HG03060 (cell line): Measurements from ENCODE around the gene PTEN.

Experiments used
- ATAC-seq: cut with Tn5 transposase; IDR thresholded peaks from one replicate; pipeline ENCODE4 v1.9.1; 2021; ENCODE audit warnings: low read depth, moderate number of reproducible peaks; ENCODE audit not compliant: unreplicated experiment

The PTEN gene

GRCh38 chr10:87961314-87961713, 97.9 kb downstream of the PTEN start:
- ATAC-seq = no peak

GRCh38 chr10:87966459-87966858, 103.0 kb downstream of the PTEN start:
- no peak for ATAC-seq

DNA sequence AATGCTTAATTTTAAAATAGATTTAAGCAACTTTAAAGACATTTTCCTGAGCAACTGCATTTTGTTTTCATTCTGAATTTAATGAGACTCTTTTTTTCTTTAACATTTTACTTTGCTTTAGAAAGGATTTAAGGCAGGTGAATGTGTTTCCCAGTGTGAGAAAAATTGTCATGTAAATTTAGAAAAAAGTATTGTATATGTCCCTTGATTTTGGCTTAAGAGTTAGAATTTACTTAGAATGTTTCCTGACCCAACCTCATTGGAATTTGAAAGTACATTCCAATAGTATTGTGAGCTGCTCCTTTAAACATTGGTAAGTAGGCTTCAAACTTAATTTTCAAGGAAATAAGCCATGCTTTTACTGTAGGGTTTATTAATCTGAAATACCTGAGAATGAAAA, 110.2 kb downstream of the PTEN start:
- ATAC-seq = no peak

- no peak for ATAC-seq
Measured at GRCh38 chr10:87974130-87974529, 110.7 kb downstream of the PTEN start.

- no peak for ATAC-seq
Measured at GRCh38 chr10:87974769-87975168, 111.3 kb downstream of the PTEN start.

- ATAC-seq = no peak
Measured at GRCh38 chr10:87976101-87976743, 112.8 kb downstream of the PTEN start.

DNA sequence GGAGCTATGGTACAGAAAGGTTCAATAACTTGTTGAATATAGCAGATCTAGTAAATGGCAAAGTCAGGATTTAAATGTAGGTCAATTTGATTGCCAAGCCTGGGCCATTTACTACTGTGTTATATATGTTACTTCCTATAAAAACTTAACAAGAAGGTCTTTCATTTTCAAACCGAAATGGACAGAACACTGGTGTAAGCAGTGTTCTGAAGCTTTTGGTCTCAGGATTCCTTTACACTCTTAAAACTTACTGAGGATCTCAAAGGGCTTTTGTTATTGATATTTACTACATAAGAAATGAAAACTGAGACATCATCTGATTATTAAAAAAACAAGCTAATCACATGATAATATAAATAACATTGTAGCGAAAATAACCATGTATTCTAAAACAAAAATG, 114.7 kb downstream of the PTEN start:
- ATAC-seq = no peak

GRCh38 chr10:87979847-87980246, 116.4 kb downstream of the PTEN start:
- no peak for ATAC-seq

GRCh38 chr10:87983716-87984115, 120.3 kb downstream of the PTEN start:
- ATAC-seq = no peak

GRCh38 chr10:87987206-87987605, 123.8 kb downstream of the PTEN start:
- no peak for ATAC-seq

GRCh38 chr10:87991946-87992345, 128.5 kb downstream of the PTEN start:
- no peak for ATAC-seq

- no peak for ATAC-seq
Measured at GRCh38 chr10:88004451-88004850, 141.0 kb downstream of the PTEN start.

DNA sequence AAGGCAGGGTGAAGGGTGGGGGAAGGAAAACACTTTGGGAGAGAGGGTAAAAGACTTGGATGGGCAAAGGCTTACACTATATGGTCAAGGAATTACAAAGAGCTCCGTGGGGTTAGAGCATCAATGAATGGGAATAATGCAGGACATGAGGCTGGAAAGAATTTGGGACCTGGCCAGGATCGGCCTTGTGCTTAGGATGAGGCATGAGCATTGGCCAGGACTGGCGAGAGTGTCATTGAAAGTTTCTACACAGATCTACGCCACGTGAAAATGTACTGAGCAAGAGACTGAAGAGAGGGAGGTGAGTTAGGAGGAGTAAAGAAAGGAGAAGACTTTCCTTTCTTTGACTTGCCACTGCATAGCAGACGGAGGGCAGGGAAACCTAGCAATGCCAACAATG, 142.8 kb downstream of the PTEN start:
- no peak for ATAC-seq

DNA sequence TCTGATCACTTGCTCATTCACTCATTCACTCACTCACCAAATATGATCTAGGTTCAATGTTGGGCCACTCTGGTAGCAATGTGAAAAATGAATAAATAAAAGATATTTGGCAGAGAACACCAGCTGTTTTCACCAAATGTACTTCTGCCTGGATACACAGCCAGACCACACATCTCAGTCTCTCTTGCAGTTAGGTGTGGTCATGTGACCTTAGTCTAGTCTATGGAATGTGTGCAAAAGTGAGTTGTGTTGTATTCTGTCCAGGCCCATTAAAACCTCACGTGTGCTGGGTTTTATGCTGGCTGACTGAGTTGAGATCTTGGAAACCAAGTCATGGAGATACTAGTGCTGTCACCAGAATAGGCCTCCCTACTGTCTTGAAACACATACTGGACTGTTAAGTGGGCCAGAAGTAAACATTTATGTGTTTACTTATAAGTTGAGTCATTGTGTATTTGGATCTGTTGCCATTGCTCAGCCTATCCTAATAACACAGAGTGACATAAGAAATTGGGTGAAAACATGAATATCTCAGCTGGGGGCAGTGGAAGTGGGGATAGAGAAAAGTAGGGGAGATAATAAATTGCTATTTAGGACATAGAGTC, 145.5 kb downstream of the PTEN start:
- no peak for ATAC-seq

DNA sequence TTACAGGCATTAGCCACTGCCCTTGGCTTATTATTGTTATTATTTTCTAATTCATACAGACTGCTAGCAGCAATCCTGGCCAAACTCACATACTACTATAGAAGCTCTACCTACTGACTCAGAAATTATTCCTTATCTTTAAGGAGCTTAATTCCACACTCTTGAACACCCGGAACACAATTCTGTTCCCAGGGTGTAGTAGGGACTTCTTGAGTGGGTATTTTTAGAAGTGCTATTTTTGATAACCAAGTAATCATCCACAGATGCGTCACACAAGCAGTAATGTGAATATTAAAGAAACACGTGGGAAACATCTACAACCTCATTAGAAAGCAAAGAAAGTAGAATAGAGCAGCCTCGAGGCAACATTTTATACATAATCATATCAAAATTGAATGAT, 149.2 kb downstream of the PTEN start:
- no peak for ATAC-seq

- no peak for ATAC-seq
Measured at GRCh38 chr10:88017781-88018180, 154.4 kb downstream of the PTEN start.

DNA sequence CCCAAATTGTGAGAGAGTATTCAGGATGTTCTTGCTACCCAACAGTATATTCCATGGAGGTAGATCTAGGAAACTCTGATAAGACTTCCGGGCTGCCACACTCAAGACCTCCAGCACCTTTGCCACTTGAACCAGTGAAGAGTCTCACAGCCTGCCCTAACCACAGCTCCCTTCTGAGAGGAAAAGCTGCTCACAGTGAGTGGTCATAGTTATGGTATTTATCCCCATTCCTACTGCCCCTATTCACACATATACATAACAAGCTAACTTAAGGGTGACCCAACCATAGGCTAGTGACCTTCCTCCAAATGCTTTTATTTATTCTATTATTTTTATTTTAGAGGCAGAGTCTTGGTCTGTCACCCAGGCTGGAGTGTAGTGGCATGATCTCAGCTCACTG, 156.3 kb downstream of the PTEN start:
- no peak for ATAC-seq
